Ovary (tissue), 3 donors: ENCODE measurements around the gene GNG7.

Source experiments
- CTCF ChIP-seq, 3 donors: fragments of 450-650 bp in 2 of 3; fragments of 200-600 bp in 1 of 3; IDR thresholded peaks; one replicate each; pipeline versions ENCODE4 v1.5.1 to v1.8.0; 2016 to 2022; ENCODE audit warnings: antibody characterized with exemption in 3 of 3, mild to moderate bottlenecking in 1 of 3
- POLR2A ChIP-seq: fragments of 450-650 bp; IDR thresholded peaks from one replicate; pipeline ENCODE4 v1.6.1; 2017; ENCODE audit warnings: antibody characterized with exemption, mild to moderate bottlenecking, moderate library complexity
- donor health status: DM: no; HTN: no; CAD: no.

- TF ChIP-seq POLR2A (no peak), CTCF (IDR thresholded peaks at IDR 0.05) (no peak)
Measured at GRCh38 chr19:2577722-2578335, 124.7 kb downstream of the GNG7 start.
